HepG2 (cell line): ENCODE data around the gene EIF5B. TPM values are rescaled to one million over a fixed set of nuclear protein-coding genes. Genes with fewer than 3 reads are reported as not detected.
A peak's percentile ranks its signal among the peaks of the same experiment; 100 is the strongest.

Source experiments
- ADNP ChIP-seq: sonication (generic); formaldehyde crosslinking; IDR thresholded peaks from 2 replicates; pipeline ENCODE4 v1.4.0; 2020; ENCODE audit warnings: missing genetic modification reagents
- ARID2 ChIP-seq: sonication (generic); formaldehyde crosslinking; IDR thresholded peaks from 2 replicates; pipeline ENCODE4 v1.8.1; 2022; ENCODE audit warnings: mild to moderate bottlenecking, missing genetic modification reagents, borderline replicate concordance
- HNRNPH1 ChIP-seq: fragments of 200-400 bp; formaldehyde crosslinking; optimal IDR thresholded peaks from 2 replicates; pipeline ENCODE3; 2017; ENCODE audit warnings: mild to moderate bottlenecking, low read depth, low read length
- MED1 ChIP-seq: sonication (generic); formaldehyde crosslinking; IDR thresholded peaks from 2 replicates; pipeline ENCODE4 v1.4.0; 2020; ENCODE audit warnings: missing genetic modification reagents
- MIER2 ChIP-seq: IDR thresholded peaks from 2 replicates; pipeline ENCODE4 v1.6.1; 2016; ENCODE audit warnings: missing biosample characterization, missing genetic modification reagents
- PBX3 ChIP-seq: sonication (generic); formaldehyde crosslinking; IDR thresholded peaks from 2 replicates; pipeline ENCODE4 v1.8.1; 2023; ENCODE audit warnings: missing genetic modification reagents, inconsistent platforms, borderline replicate concordance
- SRY ChIP-seq: sonication (generic); formaldehyde crosslinking; IDR thresholded peaks from 2 replicates; pipeline ENCODE4 v1.8.0; 2022; ENCODE audit warnings: mild to moderate bottlenecking, missing genetic modification reagents
- ZFP90 ChIP-seq: sonication (generic); formaldehyde crosslinking; IDR thresholded peaks from 2 replicates; pipeline ENCODE4 v1.8.0; 2022; ENCODE audit warnings: missing genetic modification reagents, mild to moderate bottlenecking, inconsistent platforms, borderline replicate concordance
- ZNF142 ChIP-seq: sonication (generic); formaldehyde crosslinking; IDR thresholded peaks from 2 replicates; pipeline ENCODE4 v1.4.0; 2020; ENCODE audit warnings: missing genetic modification reagents
- ZNF33B ChIP-seq: sonication (generic); formaldehyde crosslinking; IDR thresholded peaks from 2 replicates; pipeline ENCODE4 v1.5.1; 2020; ENCODE audit warnings: mild to moderate bottlenecking, missing genetic modification reagents
- ZNF362 ChIP-seq: sonication (generic); formaldehyde crosslinking; IDR thresholded peaks from 2 replicates; pipeline ENCODE4 v1.4.0; 2020; ENCODE audit warnings: missing genetic modification reagents, mild to moderate bottlenecking, borderline replicate concordance
- ZNF460 ChIP-seq: sonication (generic); formaldehyde crosslinking; IDR thresholded peaks from 2 replicates; pipeline ENCODE4 v1.5.1; 2020; ENCODE audit warnings: missing genetic modification reagents, mild to moderate bottlenecking, borderline replicate concordance
- ZNF503 ChIP-seq: sonication (generic); formaldehyde crosslinking; IDR thresholded peaks from 2 replicates; pipeline ENCODE4 v1.4.0; 2020; ENCODE audit warnings: missing genetic modification reagents
- ZNF513 ChIP-seq: sonication (generic); formaldehyde crosslinking; conservative IDR thresholded peaks from 2 replicates; pipeline ENCODE4 v1.5.0; 2020; ENCODE audit warnings: missing genetic modification reagents
- polyA plus RNA-seq, 8 experiments: library from polyadenylated mRNA; depleted of rRNA in 3 of 8; stranded (reverse) in 7 of 8; unstranded in 1 of 8; fragments of >200 nt; fragmentation: Illumina TruSeq in 4 of 8; extraction: Trizol in 4 of 8; gene quantifications; 2 replicates each; pipeline versions ENCODE4 v1.2.1 to v1.2.3, GENCODE V29; 2011 to 2016; ENCODE audit warnings: low read depth in 4 of 8, missing spikeins in 1 of 8, mixed read lengths in 1 of 8; ENCODE audit not compliant: insufficient read depth in 1 of 8
- total RNA-seq, 5 experiments: library from RNA; depleted of rRNA; stranded (reverse); fragments of >200 nt; fragmentation: Illumina TruSeq; extraction: Trizol; gene quantifications; 2 replicates each; pipeline ENCODE4 v1.2.3, GENCODE V29; 2016; ENCODE audit warnings: low read depth in 1 of 5

EIF5B gene
- total and polyA plus RNA-seq, 2 of the 13 experiments (the other 11 are each of a cell fraction or from before 2014, with no cell fraction given): 8.8 to 32.1 TPM

- TF ChIP-seq ZNF503 (CRISPR knock-in tag): peak; percentile 41; the same call in 1 of the 2 replicates
- TF ChIP-seq MIER2: peak; percentile 76; the same call in 1 of the 2 replicates
- peak; percentile 59 for TF ChIP-seq ARID2 (CRISPR knock-in tag)
- peak; percentile 73; the same call in 1 of the 2 replicates for TF ChIP-seq SRY (CRISPR knock-in tag)
- TF ChIP-seq ZNF33B (CRISPR knock-in tag): peak; percentile 89; the same call in 1 of the 2 replicates
- peak; percentile 74; the same call in 1 of the 2 replicates for TF ChIP-seq MED1 (CRISPR knock-in tag)
- no peak for TF ChIP-seq HNRNPH1
- peak; percentile 77; the same call in 1 of the 2 replicates for TF ChIP-seq ZNF142 (CRISPR knock-in tag)
- no peak; the same call in 1 of the 2 replicates for TF ChIP-seq ZNF460 (CRISPR knock-in tag)
- TF ChIP-seq ZFP90 (CRISPR knock-in tag): peak; percentile 81; the same call in 1 of the 2 replicates
- no peak for TF ChIP-seq ADNP (CRISPR knock-in tag)
- no peak for TF ChIP-seq ZNF513 (CRISPR knock-in tag)
- no peak for TF ChIP-seq ZNF362 (CRISPR knock-in tag)
- TF ChIP-seq PBX3 (CRISPR knock-in tag): 0 out of 2 replicates have a peak, but pooled peaks have one; percentile 64
Measured at GRCh38 chr2:99335911-99336803, 1.0 kb upstream of the EIF5B start, which contains the start of gene TXNDC9 (continued).
